Stomach smooth muscle (tissue), 2 donors: ENCODE data around the gene SPPL3.

ENCODE experiments used
- H3K27ac ChIP-seq: one replicate; pipeline ENCODE4 v1.7.0; 2013; ENCODE audit warnings: mild to moderate bottlenecking, low read length, inconsistent platforms
- H3K27me3 ChIP-seq, 2 donors: one replicate each; pipeline ENCODE4 v1.7.0; 2013; ENCODE audit warnings: low read length in 2 of 2; ENCODE audit not compliant: insufficient read depth in 2 of 2, control insufficient read depth in 1 of 2
- H3K36me3 ChIP-seq, 2 donors: one replicate each; pipeline ENCODE4 v1.7.0; 2013; ENCODE audit warnings: low read length in 2 of 2; ENCODE audit not compliant: control insufficient read depth in 2 of 2, insufficient read depth in 2 of 2
- H3K4me1 ChIP-seq: one replicate; pipeline ENCODE4 v1.7.0; 2013; ENCODE audit warnings: low read length; ENCODE audit not compliant: control insufficient read depth, insufficient read depth
- H3K4me3 ChIP-seq, 2 donors: one replicate each; pipeline ENCODE4 v1.7.0; 2013; ENCODE audit warnings: low read length in 2 of 2
- H3K9ac ChIP-seq, 2 donors: one replicate each; pipeline ENCODE4 v1.7.0; 2013; ENCODE audit warnings: low read length in 2 of 2, mild to moderate bottlenecking in 1 of 2
- H3K9me3 ChIP-seq, 2 donors: one replicate each; pipeline ENCODE4 v1.7.0; 2013; ENCODE audit warnings: low read length in 2 of 2; ENCODE audit not compliant: control insufficient read depth in 2 of 2
- donor health status: healthy.
- donor health status: Pancreatic carcinoma.

SPPL3 gene

DNA sequence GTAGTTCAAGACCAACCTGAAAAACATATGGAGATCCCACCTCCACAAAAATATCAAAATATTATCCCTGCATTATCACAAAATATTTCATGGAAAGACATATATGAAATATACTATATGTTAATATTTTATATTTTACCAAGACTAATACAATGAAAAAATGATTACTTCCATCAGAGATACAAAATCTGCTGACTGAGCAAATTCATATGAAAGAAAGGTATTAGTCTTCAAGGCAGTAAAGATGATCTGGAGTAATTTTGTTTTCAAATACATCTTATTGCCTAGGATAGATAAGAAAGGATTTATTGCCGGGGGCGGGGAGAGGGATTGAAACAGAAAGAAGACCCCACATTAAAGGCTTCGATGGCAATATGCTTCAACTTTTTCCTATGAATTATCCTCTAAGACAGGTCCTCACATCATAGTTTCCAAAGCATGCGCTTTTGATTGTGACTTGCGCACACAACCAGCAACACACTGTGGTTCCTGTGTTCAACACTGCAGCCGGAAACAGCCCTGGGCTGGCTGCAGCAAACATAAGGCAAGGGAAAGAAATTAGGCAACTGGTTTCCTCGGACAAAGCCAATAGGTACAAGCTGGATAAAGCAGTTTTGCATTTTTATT is 83.2 kb downstream of the SPPL3 start:
- Histone ChIP-seq H3K36me3 (no peaks in the 10 kb centered on the region), H3K4me1 (no peaks in the 10 kb centered on the region), H3K9me3 (no peaks in the 10 kb centered on the region), H3K4me3 (no peak overlapping the region), H3K27ac (no peak overlapping the region), H3K9ac (no peak overlapping the region), H3K27me3 (no peaks in the 10 kb centered on the region)

GRCh38 chr12:120818416-120818815 is 85.7 kb downstream of the SPPL3 start:
- Histone ChIP-seq H3K27ac (no peak overlapping the region), H3K36me3 (no peaks in the 10 kb centered on the region), H3K27me3 (no peaks in the 10 kb centered on the region), H3K4me1 (no peaks in the 10 kb centered on the region), H3K9ac (no peak overlapping the region), H3K9me3 (no peaks in the 10 kb centered on the region), H3K4me3 (no peak overlapping the region)

- Histone ChIP-seq H3K4me1 (no peaks in the 10 kb centered on the region), H3K4me3 (no peak overlapping the region), H3K27ac (no peak overlapping the region), H3K9me3 (no peaks in the 10 kb centered on the region), H3K9ac (no peak overlapping the region), H3K36me3 (no peaks in the 10 kb centered on the region), H3K27me3 (no peaks in the 10 kb centered on the region)
Observed at GRCh38 chr12:120817559-120818330, 86.4 kb downstream of the SPPL3 start.

- no peak overlapping the region for H3K9ac ChIP-seq
- H3K36me3 ChIP-seq, result no peaks in the 10 kb centered on the region
- H3K27me3 ChIP-seq, result no peaks in the 10 kb centered on the region
- no peak overlapping the region for H3K27ac ChIP-seq
- no peaks in the 10 kb centered on the region for H3K4me1 ChIP-seq
- no peaks in the 10 kb centered on the region for H3K9me3 ChIP-seq
- H3K4me3 ChIP-seq, result no peak overlapping the region
Observed at GRCh38 chr12:120816363-120816762, 87.8 kb downstream of the SPPL3 start.

GRCh38 chr12:120814903-120815429 is 89.2 kb downstream of the SPPL3 start:
- H3K27me3 ChIP-seq, result no peaks in the 10 kb centered on the region
- no peaks in the 10 kb centered on the region for H3K36me3 ChIP-seq
- H3K9ac ChIP-seq, result no peak overlapping the region
- H3K4me1 ChIP-seq, result no peaks in the 10 kb centered on the region
- H3K27ac ChIP-seq, result no peak overlapping the region
- H3K9me3 ChIP-seq, result no peaks in the 10 kb centered on the region
- H3K4me3 ChIP-seq, result no peak overlapping the region

- H3K9ac ChIP-seq, result no peak overlapping the region
- H3K4me1 ChIP-seq, result no peaks in the 10 kb centered on the region
- H3K4me3 ChIP-seq, result no peak overlapping the region
- H3K9me3 ChIP-seq, result no peaks in the 10 kb centered on the region
- no peaks in the 10 kb centered on the region for H3K27me3 ChIP-seq
- H3K27ac ChIP-seq, result no peak overlapping the region
- H3K36me3 ChIP-seq, result peaks cover 0 to 2% of the 10 kb centered on the region in 2 donors
Observed at GRCh38 chr12:120814203-120814902, 89.8 kb downstream of the SPPL3 start.

- H3K9me3 ChIP-seq, result no peaks in the 10 kb centered on the region
- H3K27me3 ChIP-seq, result no peaks in the 10 kb centered on the region
- H3K36me3 ChIP-seq, result peaks cover 0 to 2% of the 10 kb centered on the region in 2 donors
- H3K4me1 ChIP-seq, result no peaks in the 10 kb centered on the region
- H3K27ac ChIP-seq, result no peak overlapping the region
- no peak overlapping the region for H3K4me3 ChIP-seq
- H3K9ac ChIP-seq, result no peak overlapping the region
Observed at GRCh38 chr12:120813588-120814153, 90.5 kb downstream of the SPPL3 start.

DNA sequence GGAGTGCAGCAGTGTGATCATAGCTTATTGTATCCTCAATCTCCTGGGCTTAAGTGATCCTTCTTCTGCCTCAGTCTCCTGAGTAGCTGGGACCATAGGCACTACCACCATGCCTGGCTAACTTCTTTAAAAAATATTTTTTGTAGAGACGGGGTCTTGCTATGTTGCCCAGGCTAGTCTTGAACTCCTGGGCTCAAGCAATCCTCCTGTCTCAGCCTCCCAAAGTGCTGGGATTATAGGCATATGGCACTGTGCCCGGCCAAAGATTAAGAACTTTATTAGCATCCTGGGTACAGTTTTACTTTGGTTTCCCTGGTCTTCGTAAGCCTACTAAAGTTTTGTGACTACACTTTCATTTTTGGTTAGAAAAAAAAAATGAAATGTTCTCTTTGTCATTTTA is 94.1 kb downstream of the SPPL3 start:
- no peaks in the 10 kb centered on the region for H3K27me3 ChIP-seq
- no peaks in the 10 kb centered on the region for H3K9me3 ChIP-seq
- no peaks in the 10 kb centered on the region for H3K4me1 ChIP-seq
- no peak overlapping the region for H3K27ac ChIP-seq
- H3K4me3 ChIP-seq, result no peak overlapping the region
- peaks cover 0 to 2% of the 10 kb centered on the region in 2 donors for H3K36me3 ChIP-seq
- H3K9ac ChIP-seq, result no peak overlapping the region

- Histone ChIP-seq H3K4me3 (no peak overlapping the region), H3K27me3 (no peaks in the 10 kb centered on the region), H3K27ac (no peak overlapping the region), H3K4me1 (no peaks in the 10 kb centered on the region), H3K9ac (no peak overlapping the region), H3K9me3 (no peaks in the 10 kb centered on the region), H3K36me3 (no peaks in the 10 kb centered on the region)
Observed at GRCh38 chr12:120804428-120804827, 99.7 kb downstream of the SPPL3 start.

- H3K9me3 ChIP-seq, result no peaks in the 10 kb centered on the region
- H3K36me3 ChIP-seq, result no peaks in the 10 kb centered on the region
- H3K27me3 ChIP-seq, result no peaks in the 10 kb centered on the region
- H3K4me1 ChIP-seq, result no peaks in the 10 kb centered on the region
- no peak overlapping the region for H3K27ac ChIP-seq
- H3K4me3 ChIP-seq, result no peak overlapping the region
- no peak overlapping the region for H3K9ac ChIP-seq
Observed at GRCh38 chr12:120801146-120801545, 103.0 kb downstream of the SPPL3 start.
